GM12801 (cell line): ENCODE data around the gene PTPRQ.

Experiments
- CTCF ChIP-seq: IDR thresholded peaks from one replicate; pipeline ENCODE4 v1.5.1; 2011; ENCODE audit warnings: control low read depth; ENCODE audit not compliant: insufficient read length; ENCODE audit errors: extremely low read depth

Gene PTPRQ

DNA sequence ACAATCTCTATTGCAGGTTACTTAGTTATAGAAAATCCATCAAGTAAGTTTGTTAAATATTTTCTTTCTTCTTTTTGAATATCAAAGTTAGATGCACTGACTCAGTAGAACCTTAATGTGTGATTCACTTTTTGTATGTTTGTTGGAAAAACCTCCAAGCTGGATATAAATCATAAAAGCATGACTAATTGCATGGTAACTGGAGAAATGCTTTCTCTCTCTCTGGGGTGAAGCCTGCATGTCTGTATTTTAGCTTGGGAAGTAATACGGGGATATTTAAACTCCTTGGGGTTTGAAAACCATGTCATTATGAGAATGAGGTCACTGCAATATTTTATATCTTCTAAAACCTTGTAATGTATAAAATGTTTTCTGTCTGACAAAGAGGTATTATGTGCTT is 204.8 kb downstream of the PTPRQ start:
- TF ChIP-seq CTCF, result no peak

GRCh38 chr12:80655751-80656150 is 211.7 kb downstream of the PTPRQ start:
- no peak for TF ChIP-seq CTCF

- no peak for TF ChIP-seq CTCF
Observed at GRCh38 chr12:80659512-80660063, 215.6 kb downstream of the PTPRQ start.

GRCh38 chr12:80662586-80662985 is 218.6 kb downstream of the PTPRQ start:
- no peak for TF ChIP-seq CTCF

- TF ChIP-seq CTCF, result no peak
Observed at GRCh38 chr12:80670214-80670613, 226.2 kb downstream of the PTPRQ start.

GRCh38 chr12:80676856-80677255 is 232.8 kb downstream of the PTPRQ start:
- no peak for TF ChIP-seq CTCF

DNA sequence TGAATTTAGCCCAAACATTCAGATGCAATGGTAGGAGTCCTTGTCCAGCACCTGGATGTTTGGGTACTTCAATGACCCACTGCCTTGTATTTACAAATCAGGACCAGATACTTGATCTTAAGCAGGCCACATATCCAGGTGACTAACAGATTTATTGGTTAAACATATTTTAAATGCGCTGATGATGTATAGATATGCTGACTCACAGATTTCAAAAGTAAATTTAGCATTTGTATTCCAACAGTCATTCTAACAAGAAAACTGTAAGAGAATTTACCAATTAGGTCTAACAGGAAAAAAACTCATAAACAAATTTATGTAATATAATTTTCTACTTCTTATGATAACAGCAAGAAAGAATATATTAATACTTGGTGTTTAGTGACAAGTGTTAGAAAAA is 234.0 kb downstream of the PTPRQ start:
- no peak for TF ChIP-seq CTCF
